GM10266 (cell line): ENCODE data around the gene CHAC1.
"Not testable (repeated sequence)": the region's sequence is repeated elsewhere in the genome, so short reads cannot be mapped to it uniquely, and the experiment has no call there.

Source experiments
- DNase-seq: peaks from one replicate; pipeline ENCODE4 v3.0.0; 2012; ENCODE audit errors: extremely low spot score
- TF ChIP-seq, protein P1 (sequence below): IDR thresholded peaks from 2 replicates; pipeline ENCODE4 v1.5.1; 2012; ENCODE audit warnings: mild to moderate bottlenecking, low read depth; ENCODE audit not compliant: control insufficient read depth, insufficient read depth; ENCODE audit errors: missing control alignments

Gene CHAC1

DNA sequence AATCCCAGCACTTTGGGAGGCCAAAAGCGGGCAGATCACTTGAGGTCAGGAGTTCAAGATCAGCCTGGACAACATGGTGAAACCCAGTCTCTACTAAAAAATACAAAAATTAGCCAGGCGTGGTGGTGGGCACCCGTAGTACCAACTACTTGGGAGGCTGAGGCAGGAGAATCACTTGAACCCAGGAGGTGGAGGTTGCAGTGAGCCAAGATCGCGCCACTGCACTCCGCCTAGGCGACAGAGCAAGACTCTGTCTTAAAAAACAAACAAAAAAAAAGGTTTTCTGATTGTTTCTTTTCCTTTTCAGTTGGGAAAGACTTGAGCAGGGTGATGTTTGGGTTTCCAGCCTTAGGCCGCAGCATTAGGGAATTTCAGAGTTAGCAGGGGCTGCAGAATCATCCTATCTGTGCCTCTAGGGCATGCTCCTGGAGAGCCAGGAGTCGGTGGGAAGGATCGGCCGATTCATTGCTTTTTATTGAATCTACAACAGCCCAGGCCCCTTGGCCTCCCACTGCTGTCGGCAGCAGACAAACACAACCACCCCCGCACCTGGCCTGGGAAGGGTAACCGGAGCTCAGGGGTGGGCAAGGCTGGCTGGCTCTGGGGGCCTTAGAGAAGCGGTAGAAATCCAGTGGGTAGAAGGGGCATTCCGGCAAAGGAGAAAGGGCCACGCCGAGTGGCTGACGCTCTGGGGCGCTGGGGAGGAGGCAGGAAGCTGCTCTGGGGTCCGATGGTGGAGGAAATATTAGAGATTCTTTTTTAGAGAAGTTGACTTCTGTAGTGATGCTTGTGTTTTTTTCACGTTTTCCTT lies 6.3 kb downstream of the CHAC1 start:
- TF ChIP-seq, protein P1, sequence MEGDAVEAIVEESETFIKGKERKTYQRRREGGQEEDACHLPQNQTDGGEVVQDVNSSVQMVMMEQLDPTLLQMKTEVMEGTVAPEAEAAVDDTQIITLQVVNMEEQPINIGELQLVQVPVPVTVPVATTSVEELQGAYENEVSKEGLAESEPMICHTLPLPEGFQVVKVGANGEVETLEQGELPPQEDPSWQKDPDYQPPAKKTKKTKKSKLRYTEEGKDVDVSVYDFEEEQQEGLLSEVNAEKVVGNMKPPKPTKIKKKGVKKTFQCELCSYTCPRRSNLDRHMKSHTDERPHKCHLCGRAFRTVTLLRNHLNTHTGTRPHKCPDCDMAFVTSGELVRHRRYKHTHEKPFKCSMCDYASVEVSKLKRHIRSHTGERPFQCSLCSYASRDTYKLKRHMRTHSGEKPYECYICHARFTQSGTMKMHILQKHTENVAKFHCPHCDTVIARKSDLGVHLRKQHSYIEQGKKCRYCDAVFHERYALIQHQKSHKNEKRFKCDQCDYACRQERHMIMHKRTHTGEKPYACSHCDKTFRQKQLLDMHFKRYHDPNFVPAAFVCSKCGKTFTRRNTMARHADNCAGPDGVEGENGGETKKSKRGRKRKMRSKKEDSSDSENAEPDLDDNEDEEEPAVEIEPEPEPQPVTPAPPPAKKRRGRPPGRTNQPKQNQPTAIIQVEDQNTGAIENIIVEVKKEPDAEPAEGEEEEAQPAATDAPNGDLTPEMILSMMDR: no peak
- no peak for DNase-seq

DNA sequence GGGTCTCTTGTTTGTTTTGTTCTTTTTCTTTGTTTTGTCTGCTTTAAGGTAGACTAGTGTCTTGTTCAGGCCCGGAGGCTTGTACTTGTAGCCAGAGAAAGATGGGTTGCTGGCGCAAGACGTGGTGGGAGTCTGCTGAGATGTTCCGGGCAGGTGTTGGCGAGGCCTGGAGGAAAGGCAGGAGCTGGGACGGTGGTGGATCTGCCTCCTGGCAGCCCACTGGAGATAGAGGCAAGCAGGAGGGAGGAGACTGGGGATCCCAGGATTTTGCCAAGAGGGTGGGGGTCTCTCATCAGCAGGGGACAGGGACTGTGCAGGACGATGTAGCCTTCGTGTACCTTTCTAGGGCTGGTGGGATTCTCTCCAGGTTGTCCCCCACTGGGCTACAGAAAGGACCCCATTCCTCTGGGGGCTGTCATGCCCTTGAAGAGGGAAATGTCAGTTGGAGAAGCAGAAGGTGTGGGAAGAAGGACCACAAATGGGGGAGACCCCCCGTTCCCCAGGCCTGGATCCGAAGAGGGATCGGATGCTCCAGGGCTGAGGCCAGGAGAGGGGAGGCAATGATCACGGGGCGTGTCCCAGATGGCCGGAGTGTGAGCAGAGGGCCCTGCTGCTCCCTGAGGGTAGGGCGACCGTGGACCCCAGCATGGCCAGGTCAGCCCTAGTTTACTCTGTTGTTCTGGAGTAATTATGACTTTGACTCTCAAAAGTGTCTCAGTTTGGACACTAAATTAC lies 7.0 kb downstream of the CHAC1 start:
- DNase-seq: no peak
- TF ChIP-seq, protein P1: no peak

DNA sequence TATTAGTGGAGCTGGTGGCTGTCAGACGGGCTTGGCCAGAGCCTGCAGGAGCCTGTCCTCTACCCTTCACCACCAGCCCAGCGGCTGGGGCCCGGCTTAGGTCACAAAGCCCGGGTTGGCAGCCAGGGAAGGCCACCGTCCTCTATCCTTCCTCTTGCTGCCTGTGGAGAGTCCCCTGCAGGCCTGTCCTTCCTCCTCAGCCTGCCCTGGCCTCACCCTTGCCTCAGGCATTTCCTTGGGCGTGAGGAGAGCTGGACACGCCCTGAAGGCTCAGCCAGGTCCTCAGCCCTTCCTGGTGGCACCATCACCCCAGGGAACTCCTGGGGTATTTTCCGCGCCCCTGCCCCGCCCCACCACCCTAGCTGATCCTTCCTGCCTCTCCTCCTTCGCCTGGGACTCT lies 7.7 kb downstream of the CHAC1 start:
- TF ChIP-seq, protein P1: no peak
- DNase-seq: no peak

DNA sequence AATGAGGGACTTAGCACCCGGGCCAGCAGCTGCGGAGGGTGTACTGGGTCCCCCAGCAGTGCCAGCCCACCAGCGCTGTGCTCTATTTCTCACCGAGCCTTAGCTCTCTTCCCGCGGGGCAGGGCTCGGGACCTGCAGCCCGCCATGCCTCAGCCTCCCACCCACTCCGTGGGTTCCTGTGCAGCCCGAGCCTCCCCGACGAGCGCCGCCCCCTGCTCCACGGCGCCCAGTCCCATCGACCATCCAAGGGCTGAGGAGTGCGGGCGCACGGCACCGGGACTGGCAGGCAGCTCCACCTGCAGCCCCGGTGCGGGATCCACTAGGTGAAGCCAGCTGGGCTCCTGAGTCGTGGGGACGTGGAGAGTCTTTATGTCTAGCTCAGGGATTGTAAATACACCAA lies 8.5 kb downstream of the CHAC1 start:
- DNase-seq: not testable (repeated sequence)

DNA sequence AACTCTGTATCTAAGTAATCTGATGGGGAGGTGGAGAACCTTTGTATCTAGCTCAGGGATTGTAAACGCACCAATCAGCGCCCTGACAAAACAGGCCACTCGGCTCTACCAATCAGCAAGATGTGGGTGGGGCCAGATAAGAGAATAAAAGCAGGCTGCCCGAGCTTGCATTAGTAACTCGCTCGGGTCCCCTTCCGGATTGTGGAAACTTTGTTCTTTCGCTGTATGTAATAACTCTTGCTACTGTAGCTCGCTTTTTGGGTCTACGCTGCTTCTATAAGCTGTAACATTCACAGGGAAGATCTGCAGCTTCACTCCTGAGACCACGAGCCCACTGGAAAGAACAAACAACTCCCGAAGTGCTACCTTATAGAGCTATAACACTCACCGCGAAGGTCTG lies 9.0 kb downstream of the CHAC1 start:
- not testable (repeated sequence) for DNase-seq

DNA sequence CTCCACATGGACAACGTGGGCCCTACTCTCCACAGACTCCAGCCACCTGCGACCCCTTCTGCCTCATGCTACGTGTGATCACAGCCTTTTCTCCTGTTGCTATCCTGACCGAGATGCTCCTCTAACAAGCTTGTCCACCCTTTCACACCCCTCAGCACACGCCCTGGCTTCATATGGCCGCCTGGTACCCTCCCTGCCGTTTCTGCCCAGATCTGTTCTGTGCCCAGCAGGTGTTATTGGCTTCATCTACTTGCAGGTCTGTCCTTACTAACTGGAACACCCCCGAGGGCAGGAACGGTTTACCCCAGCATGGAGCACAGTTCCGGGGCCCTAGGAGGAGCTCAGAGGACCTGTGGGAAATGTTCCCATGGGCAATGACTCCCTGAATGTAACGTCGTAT lies 9.9 kb downstream of the CHAC1 start:
- DNase-seq: no peak
- TF ChIP-seq, protein P1: no peak

DNA sequence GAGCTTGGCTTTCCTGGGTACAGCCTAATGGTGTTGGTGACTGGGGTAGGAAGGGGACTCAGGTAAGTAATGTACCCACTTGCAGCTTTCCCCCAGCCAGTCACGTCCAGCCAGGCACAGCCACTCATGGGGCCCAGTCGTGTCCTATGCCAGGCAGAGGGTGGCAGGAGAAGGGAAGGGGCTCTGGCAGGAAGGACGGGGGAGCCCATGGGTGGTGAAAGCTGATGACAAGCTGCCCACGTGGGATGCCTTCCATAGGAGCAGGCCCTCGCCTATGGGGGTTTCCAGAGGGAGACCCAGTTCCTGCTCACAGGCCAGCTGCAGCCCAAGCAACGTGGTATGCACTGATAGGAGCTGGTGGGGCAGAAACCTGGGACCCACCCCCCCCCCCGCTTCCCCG lies 10.7 kb downstream of the CHAC1 start:
- TF ChIP-seq, protein P1: no peak
- DNase-seq: no peak

DNA sequence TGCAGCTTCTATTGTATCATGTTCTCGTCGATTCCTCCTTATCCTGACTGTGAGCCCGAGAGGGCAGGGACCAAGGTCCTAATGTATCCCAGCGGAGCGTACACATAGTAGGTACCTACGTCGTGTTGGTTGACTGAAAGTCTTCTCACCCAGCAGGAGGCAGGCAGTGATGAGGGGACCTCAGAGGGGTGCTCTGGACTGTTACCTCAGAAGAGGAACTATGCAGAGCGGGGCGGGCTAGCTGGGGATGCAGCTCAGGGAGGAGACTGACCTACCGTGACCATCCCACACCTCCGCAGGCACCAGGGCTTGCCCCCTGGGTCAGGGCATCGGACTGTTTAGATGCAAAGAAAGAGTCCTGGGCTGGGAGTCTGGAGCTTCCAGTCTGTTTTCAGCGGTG lies 11.4 kb downstream of the CHAC1 start:
- no peak for DNase-seq
- TF ChIP-seq, protein P1: no peak
